Measurements from ENCODE around the gene TMEM8B. TPM values are rescaled to one million over a fixed set of nuclear protein-coding genes. Genes with fewer than 3 reads are reported as not detected.

The TMEM8B gene
- total RNA-seq, 4 donors from 2014 or later = 4.1 to 10.4 (median 5.4) TPM

GRCh38 chr9:35832814-35833213 is 3.8 kb downstream of the TMEM8B start:
- no peak for TF ChIP-seq CTCF (IDR thresholded peaks at IDR 0.05; ENCODE audit: low read depth)

GRCh38 chr9:35834260-35835215 is 5.5 kb downstream of the TMEM8B start:
- TF ChIP-seq CTCF (IDR thresholded peaks at IDR 0.05; ENCODE audit: low read depth) = no peak

GRCh38 chr9:35835216-35835632 is 6.2 kb downstream of the TMEM8B start:
- TF ChIP-seq CTCF (IDR thresholded peaks at IDR 0.05; ENCODE audit: low read depth) = no peak

- TF ChIP-seq CTCF (IDR thresholded peaks at IDR 0.05; ENCODE audit: low read depth) = no peak
Measured at GRCh38 chr9:35835766-35836165, 6.7 kb downstream of the TMEM8B start.

- TF ChIP-seq CTCF (IDR thresholded peaks at IDR 0.05; ENCODE audit: low read depth) = no peak
Measured at GRCh38 chr9:35836595-35836994, 7.6 kb downstream of the TMEM8B start.

- no peak for TF ChIP-seq CTCF (IDR thresholded peaks at IDR 0.05; ENCODE audit: low read depth)
Measured at GRCh38 chr9:35839926-35840325, 10.9 kb downstream of the TMEM8B start.

GRCh38 chr9:35840881-35841644 is 12.0 kb downstream of the TMEM8B start:
- TF ChIP-seq CTCF (IDR thresholded peaks at IDR 0.05; ENCODE audit: low read depth) = no peak
